Neural crest cell (in vitro differentiated cells): ENCODE measurements around the gene TMEM120B. TPM values are rescaled to one million over a fixed set of nuclear protein-coding genes. Genes with fewer than 3 reads are reported as not detected.

Source experiments
- DNase-seq: peaks from one replicate; pipeline ENCODE4 v3.0.0; 2021; ENCODE audit warnings: low read depth, mixed read lengths, low spot score
- H3K27ac Mint-ChIP-seq: one replicate; pipeline ENCODE4 v1.8.0; 2021; ENCODE audit warnings: mild to moderate bottlenecking, mixed read lengths; ENCODE audit not compliant: unreplicated experiment
- H3K27me3 Mint-ChIP-seq: 2 replicates; pipeline ENCODE4 v1.8.0; 2021; ENCODE audit warnings: low read depth, mild to moderate bottlenecking, mixed read lengths
- H3K36me3 Mint-ChIP-seq: 2 replicates; pipeline ENCODE4 v1.8.0; 2021; ENCODE audit warnings: low read depth, mild to moderate bottlenecking, mixed read lengths
- H3K4me1 Mint-ChIP-seq: 2 replicates; pipeline ENCODE4 v1.8.0; 2021; ENCODE audit warnings: mixed read lengths
- H3K4me3 Mint-ChIP-seq: one replicate; pipeline ENCODE4 v1.8.0; 2021; ENCODE audit warnings: mild to moderate bottlenecking, mixed read lengths
- H3K9me3 Mint-ChIP-seq: 2 replicates; pipeline ENCODE4 v1.8.0; 2021; ENCODE audit warnings: mixed read lengths
- total RNA-seq: library from RNA; stranded (reverse); gene quantifications from 2 replicates; pipeline ENCODE4 v1.2.1, GENCODE V29; 2021
- TF ChIP-seq, protein P1 (sequence below): fragments of 200-600 bp; sonication (generic); conservative IDR thresholded peaks from 2 replicates; pipeline ENCODE4 v1.5.0; 2021; ENCODE audit warnings: antibody characterized with exemption, mild to moderate bottlenecking

The TMEM120B gene
- total RNA-seq, 1 donor from 2014 or later, result 14.1 TPM

DNA sequence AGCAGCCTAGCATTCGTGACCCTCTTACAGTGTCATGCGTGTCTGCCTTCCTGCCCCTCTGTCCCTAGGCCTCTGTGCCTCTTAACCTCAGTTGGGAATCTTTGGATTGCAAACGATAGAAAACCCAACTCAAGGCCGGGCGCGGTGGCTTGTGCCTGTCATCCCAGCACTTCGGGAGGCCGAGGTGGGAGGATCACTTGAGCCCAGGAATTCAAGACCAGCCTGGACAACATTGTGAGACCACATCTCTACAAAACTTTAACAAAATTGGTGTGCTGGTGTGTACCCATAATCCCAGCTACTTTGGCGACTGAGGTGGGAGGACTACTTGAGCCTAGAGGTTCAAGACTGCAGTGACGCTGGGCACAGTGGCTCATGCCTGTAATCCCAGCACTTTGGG lies 36.7 kb downstream of the TMEM120B start:
- peaks cover 10% of the 10 kb centered on the region for H3K4me1 Mint-ChIP-seq

DNA sequence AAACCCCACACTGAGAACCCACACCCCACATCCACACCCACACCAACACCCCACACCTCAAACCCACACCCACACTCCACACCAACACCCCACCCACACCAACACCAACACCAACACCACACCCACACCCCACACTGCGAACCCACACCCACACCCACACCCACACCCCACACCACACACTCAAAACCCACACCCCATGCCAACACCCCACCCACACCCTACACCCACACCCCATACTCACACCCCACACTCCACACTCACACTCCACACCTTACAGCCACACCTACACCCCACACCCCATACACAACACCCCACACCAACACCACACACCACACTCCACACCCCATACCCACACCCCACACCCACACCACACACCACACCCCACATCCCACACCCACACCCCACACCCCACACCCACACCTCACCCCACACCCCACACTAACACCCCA lies 38.0 kb downstream of the TMEM120B start:
- Mint-ChIP-seq H3K27ac (no peak overlapping the region), H3K9me3 (no peaks in the 10 kb centered on the region), H3K4me1 (peaks cover 10% of the 10 kb centered on the region), H3K4me3 (no peak overlapping the region), H3K27me3 (no peaks in the 10 kb centered on the region), H3K36me3 (peaks cover 2% of the 10 kb centered on the region)
- TF ChIP-seq, protein P1, sequence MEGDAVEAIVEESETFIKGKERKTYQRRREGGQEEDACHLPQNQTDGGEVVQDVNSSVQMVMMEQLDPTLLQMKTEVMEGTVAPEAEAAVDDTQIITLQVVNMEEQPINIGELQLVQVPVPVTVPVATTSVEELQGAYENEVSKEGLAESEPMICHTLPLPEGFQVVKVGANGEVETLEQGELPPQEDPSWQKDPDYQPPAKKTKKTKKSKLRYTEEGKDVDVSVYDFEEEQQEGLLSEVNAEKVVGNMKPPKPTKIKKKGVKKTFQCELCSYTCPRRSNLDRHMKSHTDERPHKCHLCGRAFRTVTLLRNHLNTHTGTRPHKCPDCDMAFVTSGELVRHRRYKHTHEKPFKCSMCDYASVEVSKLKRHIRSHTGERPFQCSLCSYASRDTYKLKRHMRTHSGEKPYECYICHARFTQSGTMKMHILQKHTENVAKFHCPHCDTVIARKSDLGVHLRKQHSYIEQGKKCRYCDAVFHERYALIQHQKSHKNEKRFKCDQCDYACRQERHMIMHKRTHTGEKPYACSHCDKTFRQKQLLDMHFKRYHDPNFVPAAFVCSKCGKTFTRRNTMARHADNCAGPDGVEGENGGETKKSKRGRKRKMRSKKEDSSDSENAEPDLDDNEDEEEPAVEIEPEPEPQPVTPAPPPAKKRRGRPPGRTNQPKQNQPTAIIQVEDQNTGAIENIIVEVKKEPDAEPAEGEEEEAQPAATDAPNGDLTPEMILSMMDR, result no peak
- no peak for DNase-seq

More for the DNA sequence above, 36.7 kb downstream of the TMEM120B start:
- Mint-ChIP-seq H3K9me3 (no peaks in the 10 kb centered on the region), H3K4me3 (no peak overlapping the region), H3K27me3 (no peaks in the 10 kb centered on the region), H3K36me3 (peaks cover 2% of the 10 kb centered on the region), H3K27ac (no peak overlapping the region)
- TF ChIP-seq, protein P1, result no peak
- no peak for DNase-seq

DNA sequence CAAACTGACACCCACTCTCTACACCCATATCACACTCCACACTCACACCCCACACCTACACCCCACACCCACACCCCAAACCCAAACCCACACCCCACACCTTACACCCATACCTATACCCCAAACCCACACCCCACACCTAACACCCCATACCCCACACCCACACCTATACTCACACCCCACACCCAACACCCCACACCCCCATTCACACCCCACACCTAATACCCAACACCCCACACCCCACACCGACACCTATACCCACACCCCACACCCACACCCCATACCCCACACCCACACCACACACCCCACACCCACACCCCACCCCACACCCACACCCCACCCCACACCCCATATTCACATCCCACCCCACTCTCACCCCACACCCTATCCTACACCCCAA lies 38.5 kb downstream of the TMEM120B start:
- no peak overlapping the region for H3K4me3 Mint-ChIP-seq
- H3K36me3 Mint-ChIP-seq, result peaks cover 2% of the 10 kb centered on the region
- TF ChIP-seq, protein P1, result no peak
- H3K27ac Mint-ChIP-seq, result no peak overlapping the region
- H3K9me3 Mint-ChIP-seq, result no peaks in the 10 kb centered on the region
- no peak for DNase-seq
- peaks cover 10% of the 10 kb centered on the region for H3K4me1 Mint-ChIP-seq
- no peaks in the 10 kb centered on the region for H3K27me3 Mint-ChIP-seq

DNA sequence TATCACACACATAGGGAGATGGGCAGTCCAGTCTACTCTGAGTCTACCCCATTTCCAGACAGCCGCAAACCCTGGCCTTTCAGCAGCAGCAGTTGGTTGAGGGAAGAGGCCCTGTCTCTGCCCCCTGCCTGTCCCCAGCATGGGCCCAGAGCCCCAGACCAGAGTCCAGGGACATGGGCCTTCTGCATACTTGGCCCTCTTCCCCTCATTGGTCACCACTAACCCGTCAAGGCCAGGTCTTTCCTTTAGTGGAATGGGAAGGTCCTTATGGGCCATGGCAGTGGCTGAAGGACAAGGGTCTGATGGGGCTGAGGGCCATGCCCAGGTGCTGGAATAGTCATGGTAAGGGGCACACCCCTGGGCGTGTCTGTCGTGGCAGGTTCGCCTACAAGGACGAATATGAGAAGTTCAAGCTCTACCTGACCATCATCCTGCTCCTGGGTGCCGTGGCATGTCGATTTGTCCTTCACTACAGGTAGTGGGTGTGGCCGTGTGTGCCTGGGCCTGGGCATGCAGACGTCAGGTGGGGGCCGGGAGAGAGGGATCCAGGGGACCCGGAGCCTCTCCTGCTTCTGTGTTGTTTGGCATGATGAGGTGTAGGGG lies 39.3 kb downstream of the TMEM120B start:
- H3K4me1 Mint-ChIP-seq, result peaks cover 13% of the 10 kb centered on the region
- H3K9me3 Mint-ChIP-seq, result no peaks in the 10 kb centered on the region
- TF ChIP-seq, protein P1, result no peak
- H3K27ac Mint-ChIP-seq, result no peak overlapping the region
- H3K36me3 Mint-ChIP-seq, result peaks cover 2% of the 10 kb centered on the region
- DNase-seq, result no peak
- no peaks in the 10 kb centered on the region for H3K27me3 Mint-ChIP-seq
- no peak overlapping the region for H3K4me3 Mint-ChIP-seq

DNA sequence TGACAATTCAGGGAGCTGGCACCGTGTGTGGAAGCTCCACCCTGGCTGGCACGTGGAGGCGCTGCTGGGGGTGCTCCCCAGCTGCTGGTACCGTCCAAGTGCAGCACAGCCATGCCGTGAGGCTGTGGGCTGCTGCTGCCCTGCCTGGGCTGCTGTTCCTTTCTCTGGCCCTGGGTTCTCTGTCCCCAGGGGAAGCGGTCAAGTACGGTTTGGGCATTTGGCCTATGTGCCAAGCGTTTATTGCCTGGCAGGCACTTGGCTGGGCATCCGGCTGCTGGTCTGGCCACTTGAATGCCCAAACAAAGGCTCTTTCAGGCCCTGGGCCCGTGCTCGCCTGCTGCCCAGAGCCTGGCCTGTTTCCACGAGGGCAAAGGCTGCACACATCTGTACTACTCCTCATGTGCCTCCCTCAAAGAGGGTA lies 41.3 kb downstream of the TMEM120B start:
- TF ChIP-seq, protein P1, result no peak
- Mint-ChIP-seq H3K4me3 (no peak overlapping the region), H3K36me3 (peaks cover 2% of the 10 kb centered on the region), H3K9me3 (no peaks in the 10 kb centered on the region), H3K27me3 (no peaks in the 10 kb centered on the region), H3K4me1 (peaks cover 8% of the 10 kb centered on the region), H3K27ac (no peak overlapping the region)
- DNase-seq, result no peak
